ENCODE results near the gene RBBP5. TPM values are rescaled to one million over a fixed set of nuclear protein-coding genes. Genes with fewer than 3 reads are reported as not detected.

The RBBP5 gene
- total and polyA plus RNA-seq, 2 donors (not counting 1 experiment from before 2014, with no cell fraction given): 6.8 to 18.5 TPM

GRCh38 chr1:205064301-205064700 is 57.5 kb downstream of the RBBP5 start:
- Mint-ChIP-seq H3K9me3 (ENCODE audit: insufficient read depth) (no peaks in the 10 kb centered on the region), H3K4me1 (no peaks in the 10 kb centered on the region), H3K4me3 (no peak overlapping the region), H3K27me3 (no peaks in the 10 kb centered on the region), H3K27ac (no peak overlapping the region)
- H4K20me1 ChIP-seq (ENCODE audit: control insufficient read depth, insufficient read depth, low read length, poor library complexity, severe bottlenecking): no peaks in the 10 kb centered on the region
- TF ChIP-seq CTCF (IDR thresholded peaks at IDR 0.05) (no peak), EZH2 (IDR thresholded peaks at IDR 0.05; ENCODE audit: borderline replicate concordance, insufficient read depth, low read depth, low read length, poor library complexity, severe bottlenecking) (no peak)
- H3K36me3 ChIP-seq (replicated peaks in 1 of 2; ENCODE audit: control extremely low read depth in 1 of 2, control insufficient read depth in 1 of 2, extremely low read depth in 1 of 2, insufficient read depth in 2 of 2, low read length in 1 of 2): no peaks in the 10 kb centered on the region
- no peak for ATAC-seq (ENCODE audit: low read depth)
- H3K4me3 ChIP-seq (ENCODE audit: control extremely low read depth in 1 of 5, extremely low read depth in 1 of 5, insufficient read depth in 1 of 5, low read depth in 2 of 5, low read length in 4 of 5): no peak overlapping the region
- no peak for DNase-seq
- no peak overlapping the region for H3K27ac ChIP-seq (ENCODE audit: low read length in 2 of 2)
- CTCF ChIA-PET: interaction anchor here (4.0 kb wide), 1 partner anchor 90 kb away, joined by 94 read pairs; no protein-coding TSS in a partner anchor
- H2AFZ ChIP-seq (ENCODE audit: insufficient read depth, low read depth, low read length, poor library complexity, severe bottlenecking): no peak overlapping the region
- H3K4me2 ChIP-seq (replicated peaks; ENCODE audit: low read depth, low read length, poor library complexity, severe bottlenecking): no peak overlapping the region
- intact Hi-C loops (cut with micrococcal nuclease): no loop called here
- 88% methylated on average over 11 of the region's 11 CpGs for WGBS (ENCODE audit: insufficient coverage)
- H3K9me3 ChIP-seq (ENCODE audit: control extremely low read depth in 1 of 3, control insufficient read depth in 2 of 3, insufficient read depth in 1 of 3, low read length in 2 of 3): no peaks in the 10 kb centered on the region
- H3K4me1 ChIP-seq (ENCODE audit: control insufficient read depth in 2 of 2, insufficient read depth in 2 of 2, low read length in 2 of 2): peaks cover 0 to 6% of the 10 kb centered on the region in 2 donors
- H3K9ac ChIP-seq (ENCODE audit: low read length): no peak overlapping the region
- H3K27me3 ChIP-seq (replicated peaks in 1 of 4; ENCODE audit: control extremely low read depth in 1 of 4, control insufficient read depth in 3 of 4, insufficient read depth in 4 of 4, low read length in 3 of 4): no peaks in the 10 kb centered on the region
- H3K79me2 ChIP-seq (ENCODE audit: control insufficient read depth, insufficient read depth, low read length): no peaks in the 10 kb centered on the region
- POLR2A ChIA-PET: no interaction called here

GRCh38 chr1:205062895-205063294 is 58.9 kb downstream of the RBBP5 start:
- DNase-seq (no peak), ATAC-seq (ENCODE audit: low read depth) (no peak)
- no peak overlapping the region for H3K4me2 ChIP-seq (replicated peaks; ENCODE audit: low read depth, low read length, poor library complexity, severe bottlenecking)
- no peak overlapping the region for H3K4me3 ChIP-seq (ENCODE audit: control extremely low read depth in 1 of 5, extremely low read depth in 1 of 5, insufficient read depth in 1 of 5, low read depth in 2 of 5, low read length in 4 of 5)
- H3K27ac Mint-ChIP-seq: no peak overlapping the region
- no peaks in the 10 kb centered on the region for H3K9me3 Mint-ChIP-seq (ENCODE audit: insufficient read depth)
- TF ChIP-seq CTCF (IDR thresholded peaks at IDR 0.05) (no peak), EZH2 (IDR thresholded peaks at IDR 0.05; ENCODE audit: borderline replicate concordance, insufficient read depth, low read depth, low read length, poor library complexity, severe bottlenecking) (no peak)
- CTCF ChIA-PET: interaction anchor here (0.9 to 4.0 kb wide), 13 partner anchors 9 to 649 kb away, joined by 3 to 94 read pairs (median 6); no protein-coding TSS in a partner anchor
- H3K27ac ChIP-seq (ENCODE audit: low read length in 2 of 2): no peak overlapping the region
- no peaks in the 10 kb centered on the region for H3K27me3 Mint-ChIP-seq
- no peak overlapping the region for H3K4me3 Mint-ChIP-seq
- H4K20me1 ChIP-seq (ENCODE audit: control insufficient read depth, insufficient read depth, low read length, poor library complexity, severe bottlenecking): no peaks in the 10 kb centered on the region
- POLR2A ChIA-PET: no interaction called here
- H3K9me3 ChIP-seq (ENCODE audit: control extremely low read depth in 1 of 3, control insufficient read depth in 2 of 3, insufficient read depth in 1 of 3, low read length in 2 of 3): no peaks in the 10 kb centered on the region
- H3K27me3 ChIP-seq (replicated peaks in 1 of 4; ENCODE audit: control extremely low read depth in 1 of 4, control insufficient read depth in 3 of 4, insufficient read depth in 4 of 4, low read length in 3 of 4): no peaks in the 10 kb centered on the region
- H2AFZ ChIP-seq (ENCODE audit: insufficient read depth, low read depth, low read length, poor library complexity, severe bottlenecking): no peak overlapping the region
- no peak overlapping the region for H3K9ac ChIP-seq (ENCODE audit: low read length)
- no peaks in the 10 kb centered on the region for H3K79me2 ChIP-seq (ENCODE audit: control insufficient read depth, insufficient read depth, low read length)
- H3K4me1 ChIP-seq (ENCODE audit: control insufficient read depth in 2 of 2, insufficient read depth in 2 of 2, low read length in 2 of 2): peaks cover 0 to 6% of the 10 kb centered on the region in 2 donors
- no peaks in the 10 kb centered on the region for H3K4me1 Mint-ChIP-seq
- no CpG with 5 or more reads among the region's 3 CpGs for WGBS (ENCODE audit: insufficient coverage)
- H3K36me3 ChIP-seq (replicated peaks in 1 of 2; ENCODE audit: control extremely low read depth in 1 of 2, control insufficient read depth in 1 of 2, extremely low read depth in 1 of 2, insufficient read depth in 2 of 2, low read length in 1 of 2): no peaks in the 10 kb centered on the region
- intact Hi-C loops (cut with micrococcal nuclease): no loop called here

All from B cell (primary cell).